ENCODE results near the gene CNTN5.

Gene CNTN5

DNA sequence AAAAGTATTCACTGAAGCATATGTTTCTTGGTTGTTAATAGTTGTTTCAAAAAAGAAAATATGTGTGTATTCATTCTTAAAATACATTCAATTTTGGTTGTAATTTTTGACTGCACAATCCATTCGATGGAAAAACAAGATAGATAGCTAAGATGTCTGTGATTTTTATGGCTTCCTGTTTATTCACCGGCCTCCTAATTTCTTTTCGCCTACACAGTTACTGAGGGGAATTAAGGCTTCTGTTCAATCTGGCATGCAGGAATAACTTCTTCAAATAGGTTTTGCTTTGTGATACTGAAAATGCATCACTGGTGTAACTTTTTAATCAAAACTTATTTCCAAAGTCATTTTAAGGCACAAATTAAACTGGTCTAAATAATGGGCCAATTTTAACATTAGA is 1375.5 kb downstream of the CNTN5 start:
- TF ChIP-seq ZNF274 (IDR thresholded peaks at IDR 0.05; ENCODE audit: low read depth, low read length) = no peak
- H3K4me3 ChIP-seq (ENCODE audit: low read length) = no peak overlapping the region

DNA sequence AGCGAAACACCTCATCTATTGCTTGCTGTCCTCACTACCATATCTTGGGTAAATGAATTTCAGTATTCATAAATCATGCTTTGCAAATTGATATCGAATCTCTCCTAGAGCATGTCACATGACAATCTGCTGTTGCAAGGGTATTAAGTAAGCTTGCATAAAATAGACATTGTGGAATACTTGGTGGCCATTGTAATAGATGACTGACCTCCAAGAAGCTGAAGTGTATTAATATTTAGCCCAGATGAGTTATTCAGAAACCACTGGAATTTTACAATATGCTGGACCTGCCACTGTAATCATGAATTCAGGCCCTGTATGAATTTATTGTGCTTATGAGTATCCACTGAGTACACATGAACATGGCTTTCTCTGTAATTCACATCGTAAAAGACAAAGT is 1376.7 kb downstream of the CNTN5 start:
- H3K4me3 ChIP-seq (ENCODE audit: low read length) = no peak overlapping the region
- no peak for TF ChIP-seq ZNF274 (IDR thresholded peaks at IDR 0.05; ENCODE audit: low read depth, low read length)

DNA sequence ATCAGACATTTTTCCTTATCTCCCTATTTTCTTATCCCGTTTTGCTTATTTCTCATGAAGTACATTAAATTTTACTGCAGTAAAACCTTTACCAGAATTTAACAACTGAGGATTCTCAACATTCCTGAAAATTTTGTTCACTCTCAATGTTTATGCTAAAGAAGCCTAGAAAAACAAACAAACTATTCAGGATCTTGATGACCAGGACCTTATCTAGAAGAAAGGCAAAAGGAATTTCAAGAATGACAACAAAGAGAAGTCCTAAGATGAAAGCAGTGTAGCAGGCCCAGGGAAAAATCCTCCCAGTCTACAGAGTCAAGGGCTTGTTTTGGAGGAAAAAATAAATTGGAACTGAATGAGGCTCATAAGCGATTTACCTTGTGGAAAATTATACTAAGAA is 1383.1 kb downstream of the CNTN5 start:
- no peak for TF ChIP-seq ZNF274 (IDR thresholded peaks at IDR 0.05; ENCODE audit: low read depth, low read length)
- no peak overlapping the region for H3K4me3 ChIP-seq (ENCODE audit: low read length)

DNA sequence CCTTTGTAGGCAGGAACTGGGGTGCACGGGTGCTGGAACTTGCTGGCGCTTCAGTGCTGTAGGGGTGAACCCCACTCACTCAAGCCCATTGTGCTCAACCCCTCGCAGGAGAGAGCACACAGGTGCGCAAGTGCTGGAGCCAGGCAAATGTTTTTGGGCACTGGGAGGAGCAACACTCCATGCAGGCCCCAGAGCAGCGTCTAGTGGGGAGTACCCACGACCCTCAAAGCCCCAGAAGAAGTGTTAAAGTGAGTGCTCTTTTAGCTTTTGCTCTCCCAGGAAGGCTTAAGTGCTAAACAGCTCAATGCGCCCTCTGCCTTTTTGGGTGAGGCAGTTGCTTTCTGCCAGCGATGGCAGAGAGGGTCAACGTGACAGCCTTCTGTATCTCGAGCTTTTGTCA is 1384.2 kb downstream of the CNTN5 start:
- TF ChIP-seq ZNF274 (IDR thresholded peaks at IDR 0.05; ENCODE audit: low read depth, low read length) = no peak

More for the DNA sequence above, 1384.2 kb downstream of the CNTN5 start:
- H3K4me3 ChIP-seq (ENCODE audit: low read length) = no peak overlapping the region
